HG03280 (cell line): ENCODE data around the gene SOCS1.

ENCODE experiments used
- ATAC-seq: cut with Tn5 transposase; IDR thresholded peaks from one replicate; pipeline ENCODE4 v1.9.1; 2021; ENCODE audit warnings: mild to moderate bottlenecking, moderate library complexity; ENCODE audit not compliant: unreplicated experiment

SOCS1 gene

GRCh38 chr16:11289202-11289601 lies 33.2 kb upstream of the SOCS1 start:
- no peak for ATAC-seq

GRCh38 chr16:11285842-11286241 lies 29.8 kb upstream of the SOCS1 start:
- no peak for ATAC-seq

DNA sequence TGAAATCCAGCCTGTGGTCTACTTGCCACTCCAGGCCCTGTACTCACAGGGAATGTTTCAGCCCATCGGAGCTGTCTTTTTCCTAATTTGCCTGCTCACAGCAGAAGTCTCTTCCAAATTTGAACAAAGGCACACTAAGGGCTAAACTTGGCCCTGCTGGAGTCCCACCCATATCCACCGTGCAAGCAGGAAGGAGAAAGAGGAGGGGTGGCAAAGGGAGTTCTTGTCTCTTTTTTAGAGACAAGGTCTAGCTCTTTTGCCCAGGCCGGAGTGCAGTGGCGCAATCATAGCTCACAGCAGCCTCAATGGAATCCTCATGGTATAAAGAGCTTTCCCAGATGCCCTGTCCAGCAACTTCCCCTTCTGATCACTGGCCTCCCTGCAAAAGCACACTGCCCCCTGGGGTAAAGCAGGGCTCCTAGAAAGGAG lies 27.8 kb upstream of the SOCS1 start:
- no peak for ATAC-seq

DNA sequence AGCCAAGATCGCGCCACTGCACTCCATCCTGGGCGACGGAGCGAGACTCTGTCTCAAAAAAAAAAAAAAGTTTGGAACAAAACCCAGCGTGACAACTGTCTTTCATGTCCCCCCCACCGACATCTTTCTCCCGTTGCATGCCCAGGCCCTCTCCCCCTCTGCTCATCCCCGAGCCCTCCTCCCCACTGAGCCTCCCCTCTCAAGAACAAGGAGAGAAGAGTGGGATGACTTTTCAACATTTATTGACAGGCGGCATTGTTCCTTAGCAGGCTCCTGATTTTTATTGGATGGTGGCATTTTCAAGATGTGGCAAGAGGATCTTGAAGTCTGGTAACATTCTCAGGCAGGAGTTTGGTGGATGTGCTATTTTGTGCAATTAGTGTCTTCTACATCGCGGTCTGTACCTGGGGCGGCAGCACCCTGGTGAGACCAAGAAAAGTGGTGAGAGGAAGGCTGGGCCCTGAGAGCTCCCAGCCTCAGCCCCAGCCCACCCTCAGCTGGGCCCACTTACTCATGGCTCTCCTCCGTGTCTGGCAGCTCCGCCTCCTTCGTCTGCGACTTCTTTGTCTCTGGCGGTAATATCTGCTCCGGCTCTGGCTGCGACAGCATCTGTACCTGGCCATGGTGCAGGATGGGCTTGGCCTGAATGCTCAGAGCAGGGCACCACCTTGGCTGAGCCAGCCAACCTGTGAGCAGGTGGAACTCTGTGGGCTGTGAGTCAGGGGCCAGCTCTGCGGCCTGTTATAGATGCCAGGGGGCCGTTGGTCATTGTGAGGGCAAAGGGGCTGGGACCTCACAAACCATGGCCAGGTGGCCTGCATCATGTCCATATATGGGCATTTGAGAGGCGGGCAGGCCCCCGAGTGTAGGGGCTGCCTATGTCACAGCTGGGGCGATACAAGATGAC lies 24.9 kb upstream of the SOCS1 start, which contains the start of gene PRM1:
Gene PRM1 (minus strand): TSS at position 715 of the 907 bp plus-strand sequence. CDS start 92 bp downstream, at position 623.
- ATAC-seq = no peak

DNA sequence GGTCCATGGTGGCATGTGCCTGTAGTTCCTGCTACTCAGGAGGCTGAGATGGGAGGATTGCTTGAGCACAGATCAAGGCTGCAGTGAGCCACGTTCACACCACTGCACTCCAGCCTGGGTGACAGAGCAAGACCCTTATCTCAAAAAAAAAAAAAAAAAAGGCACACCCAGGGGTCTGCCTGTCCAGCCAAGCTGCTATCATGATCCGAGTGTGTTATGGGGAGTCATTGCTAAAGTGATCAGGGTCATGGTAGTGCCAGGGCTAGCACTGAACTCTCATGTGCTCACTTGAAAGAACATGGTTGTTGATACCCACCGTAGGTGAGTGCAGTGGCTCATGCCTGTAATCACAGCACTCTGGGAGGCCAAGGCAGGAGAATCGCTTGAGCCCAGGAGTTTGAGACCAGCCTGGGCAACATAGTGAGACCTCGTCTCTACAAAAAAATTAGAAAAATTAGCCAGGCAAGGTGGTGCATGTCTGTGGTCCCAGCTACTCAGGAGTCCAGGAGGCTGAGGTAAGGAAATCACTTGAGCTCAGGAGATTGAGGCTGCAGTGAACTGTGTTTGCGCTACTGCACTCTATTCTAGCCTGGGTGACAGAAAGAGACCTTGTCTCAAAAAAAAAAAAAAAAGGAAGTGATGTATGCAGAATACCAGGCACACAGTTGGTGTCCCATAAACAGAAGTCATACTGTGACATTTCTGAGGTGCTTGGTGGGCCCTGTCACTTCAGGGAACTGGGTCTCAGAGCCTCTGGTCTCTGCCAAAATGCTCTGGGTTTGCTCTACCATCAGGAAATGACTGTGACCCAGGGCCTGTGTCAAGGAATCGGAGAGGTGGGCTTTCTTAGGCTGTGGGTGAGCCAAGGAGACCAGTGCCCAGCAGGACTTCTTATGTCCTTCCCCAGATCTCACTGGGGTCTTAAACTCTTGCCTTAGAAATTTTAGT lies 23.0 kb upstream of the SOCS1 start:
- no peak for ATAC-seq

- ATAC-seq = no peak
Measured at GRCh38 chr16:11277607-11278337, 21.8 kb upstream of the SOCS1 start.

GRCh38 chr16:11276896-11277593 lies 21.0 kb upstream of the SOCS1 start:
- ATAC-seq = no peak

DNA sequence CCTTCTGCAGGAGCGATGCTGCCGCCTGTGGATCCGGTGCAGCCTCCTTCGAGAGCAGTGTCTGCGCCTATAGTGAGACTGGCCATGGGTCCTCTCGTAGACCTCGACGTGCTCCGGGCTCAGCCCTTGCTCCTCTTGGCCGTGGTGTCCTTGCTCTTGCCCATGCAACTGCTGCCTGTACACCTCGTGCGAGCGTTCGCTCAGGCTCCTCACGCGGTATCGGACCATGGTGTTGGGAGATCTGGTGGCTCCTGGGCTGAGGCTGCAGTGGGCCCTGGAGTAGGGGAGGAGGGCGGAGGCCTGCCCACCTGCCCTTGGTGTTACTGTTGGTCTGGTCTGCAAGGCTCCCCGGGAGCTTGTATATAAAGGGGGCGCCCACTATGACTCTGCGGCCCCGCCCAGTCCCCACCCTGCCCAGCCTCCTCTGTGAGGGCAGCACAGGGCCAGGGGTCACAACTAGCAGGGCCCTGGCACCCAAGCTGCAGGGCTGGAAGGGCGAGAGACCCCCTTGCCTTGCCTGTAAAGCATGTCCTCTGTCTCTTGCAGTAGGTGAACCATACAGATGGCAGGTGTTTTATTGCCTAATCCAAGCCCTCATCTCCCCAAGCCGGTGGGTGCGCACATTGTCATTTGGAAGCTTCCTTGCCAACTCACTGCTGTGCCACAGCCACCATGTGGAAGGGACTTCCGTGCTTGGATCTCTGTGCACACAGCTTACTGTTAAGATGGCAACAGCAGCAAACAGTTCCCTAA lies 20.3 kb upstream of the SOCS1 start, which contains the start of gene PRM2:
Gene PRM2 (minus strand): TSS at position 338 of the 753 bp plus-strand sequence. CDS start 110 bp downstream, at position 228.
- ATAC-seq = no peak

DNA sequence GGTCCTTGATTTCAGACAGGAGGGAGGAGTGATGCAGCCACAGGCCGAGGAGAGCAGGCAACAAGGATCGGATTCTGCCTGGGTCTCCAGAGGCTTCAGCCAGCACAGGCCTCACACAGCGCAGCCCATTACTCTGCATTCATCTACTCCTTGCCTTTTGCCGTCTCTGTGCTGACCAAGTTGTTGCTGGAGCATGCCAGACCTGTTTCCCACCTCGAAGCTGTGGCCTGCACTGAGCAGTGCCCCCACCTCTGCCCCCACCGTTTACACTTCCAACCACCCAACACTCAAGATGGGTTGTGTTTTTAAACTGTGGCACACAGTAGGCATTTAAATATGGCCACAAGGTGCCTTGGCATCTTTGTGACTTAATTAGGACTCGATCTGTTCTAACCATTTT lies 19.0 kb upstream of the SOCS1 start:
- no peak for ATAC-seq

DNA sequence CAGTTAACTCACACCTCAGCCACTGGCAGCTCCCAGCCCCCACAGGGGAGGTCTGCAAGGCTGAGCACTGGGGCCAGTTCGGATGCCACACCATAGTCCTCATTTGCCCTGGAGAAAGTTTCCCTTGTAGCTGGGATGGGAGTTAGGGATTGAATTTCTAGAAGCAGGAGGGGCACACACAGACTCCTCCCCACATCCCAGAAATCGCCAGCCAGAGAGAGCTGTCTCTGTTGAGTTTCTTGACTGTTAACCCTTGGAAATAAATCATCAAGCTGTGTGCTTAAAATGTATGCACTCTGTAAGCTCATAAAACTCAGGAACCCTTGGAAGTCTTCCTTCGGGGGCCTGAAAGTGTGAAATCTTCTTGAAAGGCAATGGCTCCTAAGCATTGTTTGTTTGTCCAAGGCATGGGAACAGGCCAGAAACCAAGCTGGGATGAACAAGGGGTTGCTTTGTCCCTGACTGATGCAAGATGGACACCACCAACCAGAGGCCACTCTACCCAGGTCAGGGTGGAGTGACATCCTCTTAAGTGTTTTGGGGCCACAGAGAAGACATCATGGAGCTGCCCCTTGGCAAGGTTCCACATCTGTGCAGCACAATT lies 17.8 kb upstream of the SOCS1 start:
- ATAC-seq = no peak

DNA sequence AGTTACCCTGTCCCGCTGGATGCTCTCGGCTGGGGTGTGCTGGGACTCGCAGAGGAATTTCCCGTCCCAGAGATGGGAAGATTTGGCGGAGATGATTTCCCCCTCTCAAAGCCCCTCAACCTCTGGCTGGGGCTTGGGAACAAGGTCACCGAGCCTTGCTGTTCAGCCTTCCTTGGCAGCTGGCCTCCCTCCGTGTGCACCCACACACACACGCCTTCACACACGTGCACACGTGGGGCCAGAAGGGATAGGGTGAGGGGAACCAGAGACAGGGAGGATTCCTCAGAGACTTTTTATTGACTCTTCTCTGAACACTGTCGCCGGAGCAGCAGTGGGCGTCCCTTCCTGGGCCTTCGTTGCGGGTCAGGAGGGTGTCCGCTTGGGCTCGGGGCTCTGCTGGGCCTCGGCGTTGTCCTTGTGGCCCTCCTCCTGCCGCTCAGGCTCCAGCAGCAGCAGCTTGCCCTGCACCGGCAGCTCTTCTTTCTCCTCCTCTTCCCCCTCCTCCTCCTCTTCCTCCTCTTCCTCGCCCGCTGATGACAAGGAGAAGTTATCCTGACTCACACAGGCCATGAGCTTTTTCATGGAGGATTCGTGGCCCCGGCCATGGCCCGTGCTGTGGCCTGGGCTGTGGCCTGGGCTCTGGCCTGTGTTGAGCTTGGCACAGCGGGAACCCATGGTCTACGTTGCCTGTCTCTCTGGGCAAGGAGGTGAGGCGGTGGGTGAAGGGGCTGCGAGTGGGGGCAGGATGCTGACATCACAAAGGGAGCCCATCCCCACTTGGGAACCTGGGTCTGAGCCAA lies 17.1 kb upstream of the SOCS1 start, which contains the start of gene PRM3:
Gene PRM3 (minus strand): TSS at position 709 of the 800 bp plus-strand sequence. CDS start 34 bp downstream, at position 675.
- ATAC-seq = no peak

GRCh38 chr16:11272484-11272883 lies 16.5 kb upstream of the SOCS1 start:
- ATAC-seq = no peak

DNA sequence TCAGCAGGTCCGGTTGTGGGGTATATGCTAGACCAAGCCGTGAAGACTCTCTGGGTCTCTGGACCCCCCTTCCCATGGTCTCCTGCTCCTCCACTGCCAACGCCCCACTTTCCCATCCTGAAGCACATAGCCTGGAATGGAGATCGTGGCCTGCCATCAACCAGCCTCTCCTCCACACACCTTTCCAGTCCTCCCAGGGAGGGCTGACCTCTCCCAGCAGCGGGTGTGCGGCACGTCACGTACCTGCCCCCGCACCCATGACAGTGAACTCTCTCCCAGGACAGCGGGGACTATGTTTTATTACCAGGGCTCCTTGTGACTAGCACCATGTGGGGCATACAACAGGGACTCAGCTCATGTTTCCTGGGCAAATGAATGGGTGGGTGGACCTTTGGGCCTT lies 15.6 kb upstream of the SOCS1 start:
- no peak for ATAC-seq

- no peak for ATAC-seq
Measured at GRCh38 chr16:11270602-11271162, 14.7 kb upstream of the SOCS1 start.

DNA sequence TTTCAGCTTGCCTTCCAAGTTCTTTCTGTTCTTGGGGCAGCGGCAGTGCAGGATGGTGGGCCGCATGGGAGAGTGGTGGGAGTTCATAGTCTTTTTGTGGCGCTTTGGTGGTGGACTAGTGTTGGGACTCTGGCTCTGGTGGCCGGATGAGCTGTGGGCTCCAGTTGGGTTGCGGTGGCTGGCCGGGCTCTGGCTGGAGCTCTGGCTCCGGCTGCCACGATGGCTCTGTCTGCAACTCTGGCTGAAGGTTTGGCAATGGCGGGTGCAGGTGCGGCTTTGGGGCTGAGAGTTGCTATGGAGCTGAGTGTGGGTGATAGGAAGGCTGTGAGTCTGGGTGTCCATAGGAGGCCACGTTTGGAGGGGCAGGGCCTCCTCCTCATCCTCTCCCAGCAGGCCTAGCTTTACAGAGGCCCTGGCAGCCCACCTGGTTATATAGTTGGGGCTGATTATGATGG lies 12.9 kb upstream of the SOCS1 start, which contains the start of gene TNP2:
Gene TNP2 (minus strand): TSS at position 405 of the 455 bp plus-strand sequence. CDS start 63 bp downstream, at position 342.
- no peak for ATAC-seq

GRCh38 chr16:11265124-11265523 lies 9.1 kb upstream of the SOCS1 start:
- ATAC-seq = no peak

DNA sequence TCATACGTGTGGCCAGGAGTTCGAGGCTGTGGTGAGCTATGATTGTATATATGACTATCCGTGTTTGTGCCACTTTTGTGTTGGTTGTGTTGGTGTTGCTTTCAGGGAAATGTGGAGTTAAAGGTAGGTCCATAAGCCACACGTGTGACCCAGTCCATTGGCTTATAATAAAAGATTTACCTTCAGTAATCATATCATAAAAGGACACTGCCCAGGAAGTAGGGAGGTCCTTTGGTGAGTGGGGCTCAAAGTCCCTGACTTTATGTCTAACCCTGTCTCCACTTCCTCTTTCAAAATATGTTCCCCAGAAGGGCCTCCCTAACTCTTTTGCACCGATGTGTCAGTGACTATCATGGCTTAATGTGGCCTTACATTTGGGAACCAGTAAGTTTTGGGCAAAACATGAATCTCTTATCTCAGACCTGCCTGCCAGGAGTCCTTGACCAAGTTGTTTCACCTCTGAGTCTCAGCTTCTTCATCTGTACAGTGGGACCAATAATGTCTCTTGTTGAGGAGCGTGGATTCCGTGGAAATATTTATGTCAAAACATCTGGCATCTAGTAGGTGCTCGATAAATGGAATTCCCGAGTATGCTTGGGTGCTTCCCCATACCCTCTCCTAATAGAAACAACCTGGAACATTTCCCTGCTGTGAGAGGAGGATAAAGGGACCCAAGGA lies 8.3 kb upstream of the SOCS1 start:
- no peak for ATAC-seq
